HG02759 (cell line): ENCODE data around the gene MED16.
"Not testable (repeated sequence)": the region's sequence is repeated elsewhere in the genome, so short reads cannot be mapped to it uniquely, and the experiment has no call there.

Experiments used
- ATAC-seq: cut with Tn5 transposase; IDR thresholded peaks from one replicate; pipeline ENCODE4 v1.9.1; 2021; ENCODE audit warnings: mild to moderate bottlenecking, moderate library complexity; ENCODE audit not compliant: unreplicated experiment

MED16 gene

DNA sequence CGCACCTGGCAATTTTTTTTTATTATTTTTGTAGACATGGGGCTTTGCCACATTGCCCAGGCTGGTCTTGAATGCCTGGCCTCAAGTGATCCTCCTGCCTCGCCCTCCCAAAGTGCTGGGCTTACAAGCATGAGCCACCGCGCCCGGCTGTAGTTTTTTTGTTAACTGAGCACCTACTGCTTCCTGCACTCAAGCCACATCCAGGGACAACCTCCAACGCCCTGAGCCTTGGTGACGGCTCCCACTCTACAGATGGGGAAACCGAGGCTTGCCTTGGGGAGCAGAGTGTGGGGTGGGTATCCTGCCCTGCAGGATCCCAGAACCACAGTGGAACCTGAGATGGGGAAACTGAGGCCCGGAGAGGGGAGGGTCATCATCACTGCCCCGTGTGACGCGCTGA, 37.8 kb downstream of the MED16 start:
- no peak for ATAC-seq

DNA sequence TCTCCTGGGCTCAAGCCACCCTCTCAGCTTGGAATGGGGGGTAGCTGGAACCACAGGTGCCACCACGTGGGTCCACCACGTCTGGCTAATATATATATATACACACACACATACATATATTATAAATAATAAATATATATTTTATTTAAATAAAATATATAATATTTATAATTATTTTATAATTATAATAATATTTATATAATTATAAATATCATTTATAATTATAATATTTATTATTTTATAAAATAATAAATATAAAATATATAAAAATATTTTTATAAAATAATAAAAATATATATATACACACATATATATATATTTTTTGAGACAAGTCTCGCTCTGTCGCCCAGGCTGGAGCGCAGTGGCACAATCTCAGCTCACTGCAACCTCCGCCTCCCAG, 38.4 kb downstream of the MED16 start:
- ATAC-seq = no peak

DNA sequence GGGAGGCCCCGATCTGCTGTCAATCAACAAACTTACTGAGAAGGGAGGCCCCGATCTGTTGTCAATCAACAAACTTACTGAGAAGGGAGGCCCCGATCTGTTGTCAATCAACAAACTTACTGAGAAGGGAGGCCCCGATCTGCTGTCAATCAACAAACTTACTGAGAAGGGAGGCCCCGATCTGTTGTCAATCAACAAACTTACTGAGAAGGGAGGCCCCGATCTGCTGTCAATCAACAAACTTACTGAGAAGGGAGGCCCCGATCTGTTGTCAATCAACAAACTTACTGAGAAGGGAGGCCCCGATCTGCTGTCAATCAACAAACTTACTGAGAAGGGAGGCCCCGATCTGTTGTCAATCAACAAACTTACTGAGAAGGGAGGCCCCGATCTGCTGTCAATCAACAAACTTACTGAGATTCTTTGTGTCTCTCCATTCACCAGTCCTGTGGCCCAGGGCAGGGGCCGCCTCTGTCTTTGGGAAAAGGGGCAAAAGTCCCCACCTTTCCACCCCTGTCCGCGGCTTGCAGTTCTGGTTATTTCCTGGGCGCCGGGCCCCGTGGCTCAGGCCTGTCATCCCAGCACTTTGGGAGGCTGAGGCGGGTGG, 39.3 kb downstream of the MED16 start:
- ATAC-seq = not testable (repeated sequence)

DNA sequence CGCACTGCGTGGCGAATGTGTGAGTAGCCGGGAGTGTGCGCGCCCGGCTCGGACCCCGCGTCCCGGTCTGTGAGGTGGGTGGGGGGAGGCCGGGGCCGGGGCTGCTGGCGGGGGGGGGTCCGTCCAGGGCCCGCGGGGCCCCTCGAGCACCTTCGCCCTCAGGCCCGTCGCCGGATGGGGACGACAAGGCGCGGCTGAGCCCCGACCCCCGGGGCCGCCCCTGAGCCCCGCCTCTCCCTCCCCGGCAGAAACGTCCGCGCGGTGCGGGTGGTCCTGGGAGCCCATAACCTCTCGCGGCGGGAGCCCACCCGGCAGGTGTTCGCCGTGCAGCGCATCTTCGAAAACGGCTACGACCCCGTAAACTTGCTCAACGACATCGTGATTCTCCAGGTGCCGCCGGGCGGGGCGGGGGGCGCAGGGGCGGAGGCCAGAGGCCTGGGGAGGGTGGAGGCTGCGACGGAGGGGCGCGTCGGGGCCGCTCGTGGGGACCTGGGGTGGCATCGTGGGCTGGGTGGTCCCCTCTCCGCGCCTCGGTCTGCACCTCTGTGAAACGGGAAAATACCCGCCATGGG, 39.9 kb downstream of the MED16 start:
- ATAC-seq = no peak

DNA sequence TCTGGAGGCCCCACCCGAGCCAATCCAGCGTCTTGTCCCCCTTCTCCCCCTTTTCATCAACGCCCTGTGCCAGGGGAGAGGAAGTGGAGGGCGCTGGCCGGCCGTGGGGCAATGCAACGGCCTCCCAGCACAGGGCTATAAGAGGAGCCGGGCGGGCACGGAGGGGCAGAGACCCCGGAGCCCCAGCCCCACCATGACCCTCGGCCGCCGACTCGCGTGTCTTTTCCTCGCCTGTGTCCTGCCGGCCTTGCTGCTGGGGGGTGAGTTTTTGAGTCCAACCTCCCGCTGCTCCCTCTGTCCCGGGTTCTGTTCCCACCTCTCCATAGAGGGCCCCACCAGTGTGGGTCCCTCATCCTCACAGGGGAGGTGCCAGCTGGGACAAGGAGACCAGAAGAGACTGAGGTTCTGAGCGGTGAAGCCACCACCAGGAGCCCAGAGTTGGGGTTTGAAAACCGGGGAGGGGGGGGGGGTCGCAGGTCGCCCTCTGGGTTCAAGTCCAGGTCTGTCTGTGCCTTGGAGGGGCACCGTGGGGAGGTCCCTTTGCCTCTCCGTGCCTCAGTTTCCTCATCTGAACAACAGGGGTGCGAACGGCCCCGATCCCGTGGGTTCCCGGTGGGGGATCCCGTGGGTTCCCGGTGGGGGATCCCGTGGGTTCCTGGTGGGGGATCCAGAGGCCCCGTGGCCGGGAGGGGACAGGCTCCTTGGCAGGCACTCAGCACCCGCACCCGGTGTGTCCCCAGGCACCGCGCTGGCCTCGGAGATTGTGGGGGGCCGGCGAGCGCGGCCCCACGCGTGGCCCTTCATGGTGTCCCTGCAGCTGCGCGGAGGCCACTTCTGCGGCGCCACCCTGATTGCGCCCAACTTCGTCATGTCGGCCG, 40.6 kb downstream of the MED16 start, which contains the start of gene ELANE:
ELANE (plus strand) TSS at position 168 of the 878 bp plus-strand sequence; CDS start at position 194, 26 bp downstream.
- ATAC-seq = no peak

DNA sequence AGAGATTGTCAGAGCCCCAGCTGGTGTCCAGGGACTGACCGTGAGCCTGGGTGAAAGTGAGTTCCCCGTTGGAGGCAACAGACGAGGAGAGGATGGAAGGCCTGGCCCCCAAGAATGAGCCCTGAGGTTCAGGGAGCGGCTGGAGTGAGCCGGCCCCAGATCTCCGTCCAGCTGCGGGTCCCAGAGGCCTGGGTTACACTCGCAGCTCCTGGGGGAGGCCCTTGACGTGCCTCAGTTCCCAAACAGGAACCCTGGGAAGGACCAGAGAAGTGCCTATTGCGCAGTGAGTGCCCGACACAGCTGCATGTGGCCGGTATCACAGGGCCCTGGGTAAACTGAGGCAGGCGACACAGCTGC, 42.0 kb downstream of the MED16 start:
- ATAC-seq = no peak

DNA sequence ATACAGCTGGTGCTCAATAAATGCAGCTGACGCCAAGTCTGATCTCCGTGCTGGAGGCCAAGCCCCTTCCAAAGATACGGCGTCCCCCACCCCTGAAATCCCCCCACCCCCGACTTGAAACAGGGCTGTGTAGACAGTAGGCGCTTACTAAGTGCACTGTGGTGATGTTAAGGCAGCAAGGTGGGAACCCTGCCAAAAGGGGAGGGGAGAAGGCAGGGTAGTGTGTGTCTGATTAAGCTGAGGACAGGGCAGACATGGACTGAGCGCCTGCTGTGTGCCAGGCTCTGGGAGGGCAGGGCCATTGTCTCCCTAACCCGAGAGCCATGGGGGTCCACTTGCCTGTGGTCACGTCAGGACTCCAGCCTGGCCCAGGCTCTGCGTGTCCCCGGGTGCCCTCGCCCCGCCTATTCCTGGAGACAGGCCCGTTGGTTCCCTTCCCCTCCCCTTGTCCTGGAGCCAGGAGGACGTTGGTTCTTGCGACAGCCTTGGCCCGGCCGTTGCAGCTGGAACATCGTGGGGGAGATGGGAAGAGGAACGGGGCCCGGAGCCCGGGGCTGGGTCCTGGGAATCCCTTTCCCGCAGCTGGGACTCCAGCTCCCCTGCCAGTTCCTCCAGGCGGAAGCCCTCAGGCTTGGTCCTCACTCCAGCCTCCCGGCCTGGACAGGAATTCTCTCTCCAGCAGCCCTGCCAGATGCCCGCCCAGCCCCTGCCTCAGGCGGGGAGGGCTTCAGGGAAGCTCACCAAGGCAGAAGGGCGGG, 42.6 kb downstream of the MED16 start:
- ATAC-seq = no peak

DNA sequence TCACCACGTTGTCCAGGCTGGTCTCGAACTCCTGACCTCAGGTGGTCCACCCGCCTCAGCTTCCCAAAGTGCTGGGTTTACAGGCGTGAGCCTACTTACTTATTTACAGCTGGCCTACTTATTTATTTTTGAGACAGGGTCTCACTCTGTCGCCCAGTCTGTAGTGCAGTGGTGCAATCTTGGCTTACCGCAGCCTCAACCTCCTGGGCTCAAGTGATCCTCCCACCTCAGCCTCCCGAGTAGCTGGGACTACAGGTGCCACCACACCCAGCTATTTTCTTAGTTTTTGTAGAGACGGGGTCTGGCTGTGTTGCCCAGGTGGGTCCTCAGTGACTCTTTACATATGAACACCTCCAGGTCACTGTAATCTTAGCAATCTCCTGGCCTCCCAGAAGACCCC, 43.8 kb downstream of the MED16 start:
- ATAC-seq = not testable (repeated sequence)

DNA sequence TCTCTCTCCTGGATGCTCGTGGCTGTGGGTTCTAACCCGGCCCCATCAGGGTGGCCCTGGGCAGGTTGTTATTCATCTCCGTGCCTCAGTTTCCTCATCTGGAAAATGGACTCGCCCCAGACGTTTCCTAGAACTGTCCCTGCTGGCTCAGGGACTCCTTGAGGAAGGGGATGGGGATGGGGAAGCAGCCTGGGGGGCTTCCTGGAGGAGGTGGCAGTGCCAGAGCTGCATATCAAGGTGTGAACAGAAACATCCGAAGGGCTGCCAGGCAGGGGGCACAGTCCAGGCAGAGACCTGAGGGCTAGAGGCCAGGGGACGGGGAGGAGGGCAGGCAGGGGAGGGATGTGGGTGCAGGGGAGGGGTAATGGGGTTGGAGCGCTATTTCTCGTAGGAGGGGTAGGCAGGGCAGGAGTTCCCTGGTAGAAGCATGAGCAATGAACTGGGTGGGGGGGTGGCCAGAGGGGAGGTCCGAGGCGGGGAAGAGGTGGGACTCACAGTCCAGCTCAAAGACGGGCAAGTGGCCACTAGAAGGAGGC, 44.5 kb downstream of the MED16 start:
- no peak for ATAC-seq

DNA sequence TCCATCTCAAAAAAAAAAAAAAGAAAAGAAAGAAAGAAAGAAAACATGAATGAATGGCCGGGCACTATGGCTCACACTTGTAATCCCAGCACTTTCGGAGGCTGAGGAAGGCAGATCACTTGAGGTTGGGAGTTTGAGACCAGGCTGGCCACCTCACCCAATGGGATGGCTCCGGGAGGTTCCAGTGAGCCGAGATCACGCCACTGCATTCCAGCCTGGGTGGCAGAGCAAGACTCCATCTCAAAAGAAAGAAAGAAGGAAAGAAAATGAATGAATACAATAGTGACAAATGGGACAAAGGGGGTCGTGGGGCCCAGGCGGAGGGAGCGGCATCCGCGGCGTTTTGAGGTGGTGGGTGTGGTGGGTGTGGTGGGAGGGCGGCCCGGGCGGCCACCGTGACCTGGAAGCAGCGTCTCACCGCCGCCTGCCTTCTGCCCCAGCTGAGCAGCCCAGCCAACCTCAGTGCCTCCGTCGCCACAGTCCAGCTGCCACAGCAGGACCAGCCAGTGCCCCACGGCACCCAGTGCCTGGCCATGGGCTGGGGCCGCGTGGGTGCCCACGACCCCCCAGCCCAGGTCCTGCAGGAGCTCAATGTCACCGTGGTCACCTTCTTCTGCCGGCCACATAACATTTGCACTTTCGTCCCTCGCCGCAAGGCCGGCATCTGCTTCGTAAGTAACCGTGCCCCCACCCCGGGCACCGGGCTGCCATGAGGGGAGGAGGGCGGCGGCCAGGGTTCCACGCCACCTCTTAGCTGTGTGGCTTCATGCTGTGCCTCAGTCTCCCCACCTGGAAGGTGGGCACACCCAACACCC, 47.1 kb downstream of the MED16 start:
- no peak for ATAC-seq

DNA sequence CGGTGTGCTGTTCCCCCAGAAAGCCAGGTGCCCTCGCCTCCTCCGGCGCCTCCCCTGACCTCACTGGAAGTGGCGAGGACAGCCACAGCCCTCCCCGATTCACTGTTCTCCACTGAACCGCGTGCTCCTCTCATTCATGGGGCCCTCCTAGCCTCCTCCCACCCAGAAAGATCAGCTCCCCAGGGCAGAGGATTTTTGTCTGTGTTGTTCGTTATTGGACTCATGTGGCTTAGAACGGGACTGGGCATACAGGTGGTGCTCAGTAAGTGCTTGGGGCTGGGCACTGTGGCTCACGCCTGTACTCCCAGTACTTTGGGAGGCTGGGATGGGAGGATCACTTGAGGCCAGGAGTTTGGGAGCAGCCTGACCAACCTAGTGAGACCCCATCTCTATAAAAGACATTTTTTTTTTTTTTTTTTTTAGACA, 48.4 kb downstream of the MED16 start:
- no peak for ATAC-seq

DNA sequence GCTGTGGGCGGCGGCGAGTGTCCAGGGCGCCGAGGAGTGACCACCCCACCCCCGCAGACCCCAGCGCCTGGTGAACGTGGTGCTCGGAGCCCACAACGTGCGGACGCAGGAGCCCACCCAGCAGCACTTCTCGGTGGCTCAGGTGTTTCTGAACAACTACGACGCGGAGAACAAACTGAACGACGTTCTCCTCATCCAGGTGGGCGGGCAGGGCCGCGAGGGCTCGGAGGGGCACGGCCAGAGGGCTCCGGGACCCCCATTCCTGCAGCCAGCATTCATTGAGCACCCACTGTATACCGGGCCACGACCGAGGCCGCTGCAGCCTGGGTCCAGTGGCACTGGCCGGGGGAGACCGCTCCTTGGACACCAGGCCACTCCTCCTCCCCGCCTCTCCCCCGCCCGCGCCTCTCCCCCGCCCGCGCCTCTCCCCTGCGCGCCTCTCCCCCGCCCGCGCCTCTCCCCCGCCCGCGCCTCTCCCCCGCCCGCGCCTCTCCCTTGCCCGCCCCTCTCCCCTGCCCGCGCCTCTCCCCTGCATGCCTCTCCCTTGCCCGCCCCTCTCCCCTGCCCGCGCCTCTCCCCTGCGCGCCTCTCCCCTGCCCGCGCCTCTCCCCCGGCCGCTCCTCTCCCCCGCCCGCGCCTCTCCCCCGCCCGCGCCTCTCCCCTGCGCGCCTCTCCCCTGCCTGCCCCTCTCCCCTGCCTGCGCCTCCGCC, 49.0 kb downstream of the MED16 start:
- ATAC-seq = no peak

DNA sequence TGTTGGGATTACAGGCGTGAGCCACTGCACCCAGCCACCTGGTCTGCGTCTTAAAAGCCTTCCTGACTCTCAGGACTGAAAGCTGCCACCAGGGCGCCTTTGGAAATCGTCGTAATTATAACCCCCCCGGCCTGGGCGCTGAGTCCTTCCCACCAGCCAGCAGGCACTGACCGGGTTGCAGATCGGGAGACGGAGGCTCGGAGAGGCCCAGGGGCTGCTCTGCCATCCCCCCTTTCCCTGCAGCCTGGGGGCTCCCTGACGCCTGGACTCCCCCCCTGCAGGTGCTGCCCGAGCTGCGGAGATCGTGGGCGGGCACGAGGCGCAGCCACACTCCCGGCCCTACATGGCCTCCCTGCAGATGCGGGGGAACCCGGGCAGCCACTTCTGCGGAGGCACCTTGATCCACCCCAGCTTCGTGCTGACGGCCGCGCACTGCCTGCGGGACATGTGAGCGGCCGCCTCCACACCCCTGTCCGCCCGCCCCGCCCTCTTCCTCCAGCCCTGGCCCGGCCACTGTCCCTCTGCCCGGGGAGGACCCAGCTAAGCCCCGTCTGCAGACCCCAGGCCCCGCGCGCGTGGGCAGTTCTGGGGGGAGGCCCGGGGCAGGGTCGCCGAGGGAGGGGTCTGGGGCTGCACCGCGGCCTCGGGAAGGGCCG, 49.7 kb downstream of the MED16 start:
- no peak for ATAC-seq

DNA sequence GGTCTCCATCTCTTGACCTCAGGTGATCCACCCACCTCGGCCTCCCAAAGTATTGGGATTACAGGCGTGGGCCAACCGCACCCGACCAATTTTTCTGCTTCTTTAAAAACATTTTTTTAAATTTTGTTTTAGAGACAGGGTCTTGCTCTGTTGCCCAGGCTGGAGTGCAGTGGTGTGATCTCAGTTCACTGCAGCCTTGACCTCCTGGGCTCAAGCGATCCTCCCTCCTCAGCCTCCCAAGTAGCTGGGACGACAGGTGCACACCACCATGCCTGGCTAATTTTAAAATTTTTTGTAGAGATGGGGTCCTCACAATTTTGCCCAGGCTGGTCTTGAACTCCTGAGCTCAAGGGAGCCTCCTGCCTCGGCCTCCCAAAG, 50.2 kb downstream of the MED16 start:
- ATAC-seq = not testable (repeated sequence)

DNA sequence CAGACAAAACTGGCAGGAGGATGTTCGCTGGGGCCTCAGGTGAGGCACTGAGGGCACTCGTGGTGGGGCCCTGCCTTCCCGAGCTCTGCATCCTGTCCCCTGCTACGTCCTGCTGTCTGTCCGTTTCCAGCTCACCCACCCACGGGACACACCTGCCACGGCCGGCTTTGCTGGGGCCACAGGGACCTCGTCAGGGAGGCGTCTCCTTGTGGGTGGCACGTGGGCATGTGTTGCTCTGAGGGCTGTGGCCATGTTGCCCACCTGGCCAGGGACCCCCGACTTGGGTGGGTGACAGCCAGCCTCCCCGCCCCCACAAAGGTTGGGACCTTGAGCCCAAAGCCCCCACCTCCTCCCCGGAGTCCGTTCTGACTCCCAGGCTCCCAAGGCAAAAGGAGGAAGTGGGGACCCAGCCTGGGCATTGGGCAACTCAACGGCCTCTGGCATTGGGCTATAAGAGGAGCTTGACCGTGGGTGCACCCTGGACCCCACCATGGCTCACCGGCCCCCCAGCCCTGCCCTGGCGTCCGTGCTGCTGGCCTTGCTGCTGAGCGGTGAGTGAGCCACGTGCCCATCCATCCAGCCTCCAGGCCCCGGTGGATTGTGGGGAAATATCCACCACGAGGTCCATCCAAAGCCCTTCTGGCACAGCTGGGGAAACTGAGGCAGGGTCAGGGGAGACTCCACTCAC, 52.3 kb downstream of the MED16 start, which contains the start of gene PRTN3:
PRTN3 (plus strand) TSS at position 481 of the 688 bp plus-strand sequence; CDS start at position 491, 10 bp downstream.
- ATAC-seq = no peak

DNA sequence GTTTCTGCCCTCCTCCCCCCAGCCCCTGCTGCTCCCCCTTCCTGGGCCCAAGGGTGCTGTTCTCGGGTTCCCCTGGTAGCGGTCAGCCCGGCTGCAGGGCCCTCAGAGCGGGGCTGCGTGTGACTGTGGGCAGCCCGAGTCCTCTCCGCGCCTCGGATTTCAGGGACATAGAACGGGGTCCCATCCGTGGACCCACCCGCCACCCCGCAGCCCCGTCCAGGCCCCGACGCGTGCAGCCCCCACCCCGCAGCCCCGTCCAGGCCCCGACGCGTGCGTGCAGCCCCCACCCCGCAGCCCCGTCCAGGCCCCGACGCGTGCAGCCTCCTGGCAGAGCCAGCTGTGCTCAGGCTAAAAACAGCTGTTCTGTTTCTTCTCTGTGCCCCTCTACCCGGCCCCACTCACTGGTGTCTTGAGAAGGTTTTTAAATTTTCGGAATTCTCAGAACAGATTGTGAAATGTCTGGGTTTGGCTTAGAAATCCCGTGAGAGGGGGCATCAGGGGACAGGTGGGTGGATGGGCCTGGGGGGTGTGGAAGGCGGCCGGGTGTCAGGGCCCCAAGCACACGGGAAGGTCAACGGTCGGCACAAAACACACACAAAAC, 57.7 kb downstream of the MED16 start:
- no peak for ATAC-seq

DNA sequence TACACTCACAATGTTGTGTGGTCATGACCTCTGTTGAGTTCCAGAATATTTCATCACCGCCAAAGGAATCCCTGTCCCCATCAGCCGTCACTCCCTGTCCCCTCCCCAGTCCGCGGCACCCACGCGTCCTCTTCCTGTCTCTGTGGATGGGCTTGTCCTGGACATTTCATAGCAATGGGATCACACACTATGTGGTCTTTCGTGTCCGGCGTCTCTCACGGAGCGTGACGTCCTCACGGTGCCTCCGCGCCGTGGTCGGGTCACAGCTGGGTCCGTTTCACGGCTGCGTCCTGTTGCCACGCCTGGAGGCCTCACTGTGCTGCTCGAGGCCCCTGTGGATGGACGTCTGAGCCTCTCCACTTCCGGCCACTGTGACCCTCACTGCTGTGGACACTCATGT, 58.8 kb downstream of the MED16 start:
- no peak for ATAC-seq
